DND-41 (cell line): ENCODE results near the gene GALNTL6.

Experiments used
- EZH2 ChIP-seq: IDR thresholded peaks from 3 replicates; pipeline ENCODE4 v1.6.1; 2012; ENCODE audit warnings: borderline replicate concordance, low read depth, mild to moderate bottlenecking, moderate library complexity, low read length, inconsistent platforms; ENCODE audit not compliant: severe bottlenecking
- TF ChIP-seq, protein P1 (sequence below): IDR thresholded peaks from 2 replicates; pipeline ENCODE4 v1.5.1; 2012; ENCODE audit warnings: borderline replicate concordance, low read length, moderate library complexity, mild to moderate bottlenecking; ENCODE audit not compliant: poor library complexity, severe bottlenecking; ENCODE audit errors: extremely low read depth

DNA sequence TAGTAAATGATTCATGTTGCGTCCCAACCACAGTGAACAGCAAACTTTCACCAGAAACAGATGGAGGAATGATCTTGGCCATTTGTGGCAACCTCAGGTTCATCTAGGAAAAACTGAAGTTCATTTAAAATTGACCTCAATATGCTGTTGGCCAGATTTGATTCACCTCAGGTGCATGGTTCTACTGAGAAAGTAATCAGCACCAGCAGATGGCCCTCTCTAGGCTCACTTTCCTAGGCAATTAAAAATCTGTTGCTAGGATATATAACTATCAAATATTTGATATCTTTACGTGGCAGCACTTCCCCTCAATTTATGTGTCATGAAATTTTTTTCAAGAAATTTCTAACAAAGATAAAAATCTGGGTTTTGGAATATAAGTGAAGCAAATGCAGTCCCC, 344.7 kb downstream of the GALNTL6 start:
- TF ChIP-seq, protein P1, sequence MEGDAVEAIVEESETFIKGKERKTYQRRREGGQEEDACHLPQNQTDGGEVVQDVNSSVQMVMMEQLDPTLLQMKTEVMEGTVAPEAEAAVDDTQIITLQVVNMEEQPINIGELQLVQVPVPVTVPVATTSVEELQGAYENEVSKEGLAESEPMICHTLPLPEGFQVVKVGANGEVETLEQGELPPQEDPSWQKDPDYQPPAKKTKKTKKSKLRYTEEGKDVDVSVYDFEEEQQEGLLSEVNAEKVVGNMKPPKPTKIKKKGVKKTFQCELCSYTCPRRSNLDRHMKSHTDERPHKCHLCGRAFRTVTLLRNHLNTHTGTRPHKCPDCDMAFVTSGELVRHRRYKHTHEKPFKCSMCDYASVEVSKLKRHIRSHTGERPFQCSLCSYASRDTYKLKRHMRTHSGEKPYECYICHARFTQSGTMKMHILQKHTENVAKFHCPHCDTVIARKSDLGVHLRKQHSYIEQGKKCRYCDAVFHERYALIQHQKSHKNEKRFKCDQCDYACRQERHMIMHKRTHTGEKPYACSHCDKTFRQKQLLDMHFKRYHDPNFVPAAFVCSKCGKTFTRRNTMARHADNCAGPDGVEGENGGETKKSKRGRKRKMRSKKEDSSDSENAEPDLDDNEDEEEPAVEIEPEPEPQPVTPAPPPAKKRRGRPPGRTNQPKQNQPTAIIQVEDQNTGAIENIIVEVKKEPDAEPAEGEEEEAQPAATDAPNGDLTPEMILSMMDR = no peak
- no peak for TF ChIP-seq EZH2
